Erythroblast (primary cell): ENCODE data around the gene FANCC.

Source experiments
- GATA1 ChIP-seq: IDR thresholded peaks from 2 replicates; pipeline ENCODE4 v1.6.1; 2011; ENCODE audit warnings: low read depth, mild to moderate bottlenecking, control low read depth, low read length, moderate library complexity
- POLR2A ChIP-seq: IDR thresholded peaks from 2 replicates; pipeline ENCODE4 v1.6.1; 2011; ENCODE audit warnings: mild to moderate bottlenecking, low read length

DNA sequence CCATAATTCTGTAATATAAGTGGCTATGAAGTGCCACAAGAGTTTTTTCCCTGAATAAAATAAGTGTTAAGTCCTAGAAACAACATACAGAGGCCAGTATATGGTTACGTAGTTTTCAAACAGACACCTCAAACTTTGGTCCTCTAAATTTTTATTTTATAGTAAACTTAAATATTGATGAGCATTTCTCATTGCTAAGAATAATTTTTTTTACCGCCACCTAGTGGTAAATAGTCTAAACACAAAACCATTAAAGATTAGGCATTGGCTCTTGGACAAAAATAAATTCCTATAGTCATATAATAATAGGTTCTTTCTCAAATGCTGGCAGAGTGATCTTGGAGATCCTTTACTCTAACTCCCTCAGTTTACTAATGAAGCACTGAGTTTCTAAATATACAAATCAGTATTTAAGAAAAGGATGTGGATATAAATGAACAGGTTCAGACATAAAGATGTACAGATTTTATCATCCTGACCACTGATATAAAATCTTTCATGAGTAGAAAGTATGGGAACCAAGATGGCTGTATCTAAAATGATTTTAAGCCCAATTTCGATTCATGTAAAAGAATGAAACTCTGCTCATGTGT is 136.2 kb downstream of the FANCC start:
- TF ChIP-seq POLR2A (no peak), GATA1 (no peak)
